Iris pigment epithelial cell (primary cell): ENCODE measurements around the gene MIAT.
"Not testable (repeated sequence)": the region's sequence is repeated elsewhere in the genome, so short reads cannot be mapped to it uniquely, and the experiment has no call there.

Source experiments
- DNase-seq: peaks from one replicate; pipeline ENCODE4 v3.0.0-alpha.2; 2011; ENCODE audit warnings: low read depth

Gene MIAT

GRCh38 chr22:26656891-26657851 is at the start of gene MIAT:
TSS of gene MIAT (plus strand) at chr22:26657588.
- DNase-seq: peak; percentile 54

GRCh38 chr22:26608129-26608528 is 49.3 kb upstream of the MIAT start:
- DNase-seq: no peak

DNA sequence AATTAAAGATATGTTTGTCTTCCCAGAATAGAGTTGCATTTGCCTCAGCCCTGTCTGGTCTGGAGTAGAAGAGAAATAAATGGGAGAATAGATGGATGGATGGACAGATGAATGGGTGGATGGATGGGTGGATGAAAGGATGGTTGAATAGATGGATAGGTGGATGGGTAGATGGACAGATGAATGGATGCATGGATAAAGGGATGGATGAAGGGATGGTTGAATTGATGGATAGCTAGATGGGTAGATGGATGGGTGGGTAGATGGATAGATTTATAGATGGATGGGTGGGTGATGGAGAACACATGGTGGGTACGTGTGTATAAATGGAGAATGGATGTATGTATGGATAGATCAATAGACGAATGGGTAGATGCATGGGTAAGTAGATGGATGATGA is 48.1 kb upstream of the MIAT start:
- DNase-seq: no peak

DNA sequence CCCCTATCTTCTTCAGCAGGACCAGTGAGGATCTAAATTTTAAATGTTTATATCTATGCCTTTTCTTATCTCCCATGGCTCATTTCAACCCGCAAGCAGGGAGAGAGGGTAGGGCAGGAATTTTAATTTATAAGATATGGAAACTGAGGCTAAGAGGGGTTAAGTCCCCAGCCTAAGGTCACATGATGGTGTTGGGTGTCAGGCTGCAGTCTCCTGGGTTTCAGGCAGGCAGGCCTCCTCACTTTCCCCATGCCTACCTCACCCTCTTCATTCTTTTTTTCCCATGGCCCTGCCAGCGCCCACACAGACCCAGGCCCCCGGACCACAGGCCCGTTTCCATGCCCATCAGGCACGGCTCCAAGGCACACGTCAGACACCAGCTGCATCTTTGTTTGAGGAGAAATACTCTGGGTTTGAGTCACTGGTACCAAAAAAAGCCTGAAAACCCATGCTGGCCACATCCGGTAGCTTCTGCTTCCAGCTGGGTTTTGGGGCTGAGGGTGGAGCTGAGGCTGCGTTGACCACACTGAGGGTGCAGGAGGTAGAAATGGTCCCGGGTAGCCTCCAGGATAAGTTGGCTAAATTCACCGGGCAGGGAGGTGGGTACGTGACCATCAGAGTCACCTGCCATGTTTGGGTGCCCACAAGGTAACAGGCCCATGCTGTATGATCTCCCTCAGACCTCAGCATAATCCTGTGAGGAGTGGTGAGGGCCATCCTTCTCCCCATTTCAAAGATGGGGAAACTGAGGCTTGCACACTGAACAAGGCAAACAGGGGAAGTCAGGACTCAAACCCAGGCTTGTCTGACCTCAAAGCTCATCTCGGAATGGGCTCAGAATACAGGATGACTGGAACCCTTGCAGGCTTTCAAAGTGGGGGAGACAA is 47.1 kb upstream of the MIAT start:
- peak; percentile 67 for DNase-seq

- no peak for DNase-seq
Measured at GRCh38 chr22:26610996-26611395, 46.4 kb upstream of the MIAT start.

DNA sequence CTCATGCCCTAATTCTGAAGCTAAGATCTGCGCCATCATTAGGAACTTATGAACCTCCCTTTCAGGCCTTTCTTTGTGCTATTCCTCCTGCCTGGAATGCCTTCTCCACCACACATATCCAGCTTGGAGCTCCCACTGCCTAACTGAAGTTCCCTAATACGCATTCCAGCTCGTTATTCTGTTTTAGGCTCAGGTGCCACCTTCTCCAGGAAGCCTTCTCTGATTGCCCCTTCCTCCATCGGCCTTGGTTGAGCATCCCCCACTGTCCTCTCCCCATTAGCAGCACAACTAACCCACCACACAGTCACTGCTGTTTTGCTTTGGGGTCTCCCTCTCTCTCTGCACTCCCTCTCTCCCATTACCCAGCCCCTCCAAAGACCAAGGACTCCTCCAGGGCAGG is 44.7 kb upstream of the MIAT start:
- DNase-seq: no peak

- DNase-seq: not testable (repeated sequence)
Measured at GRCh38 chr22:26613753-26614152, 43.6 kb upstream of the MIAT start.

DNA sequence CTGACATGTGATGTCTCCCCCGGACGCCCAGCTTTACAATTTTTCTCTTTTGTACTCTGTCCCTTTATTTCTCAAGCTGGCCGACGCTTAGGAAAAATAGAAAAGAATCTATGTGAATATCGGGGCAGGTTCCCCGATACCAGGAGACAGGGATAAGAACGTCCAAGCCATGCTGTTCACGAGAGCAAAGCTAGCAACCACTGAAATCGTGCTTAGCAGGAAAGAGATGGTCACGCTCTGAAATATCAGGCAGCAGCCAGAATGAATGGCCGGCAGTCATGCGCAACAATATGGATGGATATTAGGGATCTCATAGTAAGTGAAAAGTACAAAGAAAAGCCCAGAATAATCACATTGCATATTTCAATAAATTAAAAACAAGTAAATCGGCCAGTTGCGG is 43.1 kb upstream of the MIAT start:
- no peak for DNase-seq

DNA sequence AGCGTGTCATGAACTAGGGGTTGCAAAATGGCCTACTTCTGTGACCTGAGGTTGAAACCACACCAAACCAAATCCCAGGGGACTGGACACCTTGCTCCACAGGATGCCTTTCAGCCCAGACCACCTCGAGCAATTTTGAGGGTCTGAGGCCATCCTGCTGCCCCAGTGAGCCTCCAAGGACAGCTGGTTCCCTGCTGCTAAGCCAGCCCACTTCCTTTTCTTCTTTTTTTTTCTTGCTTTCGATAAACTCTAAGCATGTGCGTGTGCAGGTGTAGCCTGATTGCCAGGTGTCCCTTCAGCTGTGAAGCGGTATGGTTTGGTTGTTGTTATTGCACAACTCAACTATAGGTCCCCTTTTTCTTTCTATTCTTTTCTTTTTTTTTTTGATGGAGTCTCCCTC is 42.2 kb upstream of the MIAT start:
- DNase-seq: no peak

DNA sequence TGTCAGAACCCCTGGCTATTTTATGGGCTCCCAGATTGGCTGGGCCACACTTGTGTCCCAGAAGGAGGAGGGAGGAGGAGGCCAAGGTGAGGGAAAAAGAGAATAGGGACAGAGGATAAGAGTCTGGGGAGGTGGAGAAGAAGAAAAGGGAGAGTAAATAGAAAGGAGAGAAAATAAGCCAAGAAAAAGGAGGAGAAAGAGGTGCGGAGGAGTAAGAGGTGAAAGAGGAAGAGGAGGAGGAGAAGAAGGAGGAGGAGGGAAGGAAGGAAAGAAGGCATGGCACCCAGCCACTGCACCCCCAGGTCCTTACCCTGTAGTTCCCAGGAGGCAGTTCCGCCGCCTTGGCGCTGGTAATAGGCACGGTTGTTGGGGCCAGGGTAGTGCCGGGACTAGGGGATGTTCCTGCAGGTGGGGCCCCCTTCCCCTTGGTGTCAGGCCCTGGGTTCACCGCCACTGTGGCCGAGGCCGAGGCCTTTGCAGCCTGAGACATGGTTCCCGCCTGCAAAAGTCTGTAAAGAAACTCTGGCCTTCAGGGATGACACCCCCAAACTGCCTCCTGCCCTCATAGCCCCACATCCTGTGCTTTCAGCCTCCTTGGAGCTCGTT is 41.5 kb upstream of the MIAT start:
- DNase-seq: no peak

- DNase-seq: no peak
Measured at GRCh38 chr22:26616650-26617049, 40.7 kb upstream of the MIAT start.

DNA sequence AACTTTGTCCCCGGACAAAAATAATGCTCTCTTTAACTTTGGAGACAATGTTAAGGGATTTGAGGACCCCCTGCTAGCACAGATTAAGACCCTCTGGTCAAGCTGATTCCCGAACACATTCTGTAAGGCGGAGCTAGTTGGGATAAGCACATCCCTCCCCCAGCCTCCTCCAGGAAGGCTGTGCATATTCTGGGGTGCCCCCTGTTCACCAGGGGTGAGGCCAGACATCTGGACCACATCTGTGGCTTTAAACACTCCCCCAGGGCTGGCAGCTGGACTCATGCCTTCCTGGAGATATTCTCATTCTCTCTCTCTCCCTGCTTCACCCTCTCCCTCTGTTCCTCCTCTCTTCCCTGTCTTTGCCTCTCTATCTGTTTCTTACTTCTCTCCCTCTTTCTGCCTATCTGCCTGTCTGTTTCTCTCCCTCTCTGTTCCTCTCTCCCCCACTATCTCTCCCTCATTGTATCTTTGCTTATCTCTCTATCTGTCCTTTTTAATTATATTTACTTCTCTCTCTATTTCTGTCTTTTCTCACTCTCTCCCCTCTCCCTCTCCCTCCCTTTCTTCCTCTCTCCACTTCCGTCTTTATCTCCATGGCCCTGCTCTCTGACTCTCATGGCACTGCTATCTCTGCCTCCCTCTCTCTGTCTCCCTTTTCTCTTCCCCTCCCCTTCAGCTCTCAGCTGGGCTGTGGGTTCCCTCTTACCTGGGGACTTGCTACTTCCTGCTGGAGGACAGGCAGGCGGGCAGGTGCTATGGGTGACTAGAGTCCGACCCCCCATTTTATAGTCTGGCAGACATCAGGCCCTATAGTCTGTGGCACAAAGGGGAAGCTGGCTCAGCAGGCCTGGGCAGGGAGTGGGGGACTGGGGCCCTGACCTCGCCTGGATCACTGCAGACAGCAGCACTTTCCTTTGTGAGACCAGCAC is 39.9 kb upstream of the MIAT start, which contains the start of gene CRYBB1:
CRYBB1 (minus strand) TSS at position 757 of the 929 bp plus-strand sequence. CDS start 1,708 bp downstream, outside the sequence.
- DNase-seq: no peak

DNA sequence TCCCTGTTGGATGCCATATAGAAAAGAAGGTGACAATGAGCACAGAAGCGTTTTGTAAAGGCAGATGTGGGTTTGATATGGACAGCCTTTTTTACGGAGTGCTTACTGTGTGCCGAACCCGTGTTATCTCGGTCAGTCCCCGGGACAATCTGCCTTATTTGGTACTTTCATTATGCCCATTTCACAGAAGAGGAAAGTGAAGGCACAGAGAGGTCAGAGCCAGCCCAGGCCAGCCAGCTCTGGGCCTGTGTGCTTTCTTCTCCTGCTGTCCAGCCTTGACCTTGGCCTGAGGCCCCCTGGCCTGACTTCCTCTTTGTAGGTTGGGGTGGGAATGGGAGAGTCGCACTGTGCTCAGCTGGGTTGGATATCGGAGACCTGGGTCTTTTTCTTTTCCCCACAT is 38.9 kb upstream of the MIAT start:
- DNase-seq: no peak

GRCh38 chr22:26619510-26619909 is 37.9 kb upstream of the MIAT start:
- no peak for DNase-seq

GRCh38 chr22:26620197-26620596 is 37.2 kb upstream of the MIAT start:
- DNase-seq: no peak

- DNase-seq: no peak
Measured at GRCh38 chr22:26621663-26622062, 35.7 kb upstream of the MIAT start, which contains the start of gene CRYBA4. TSS of gene CRYBA4 (plus strand) at chr22:26621963. CDS start at chr22:26622597, 634 bp downstream.

GRCh38 chr22:26623984-26624383 is 33.4 kb upstream of the MIAT start:
- DNase-seq: no peak

- DNase-seq: no peak
Measured at GRCh38 chr22:26624803-26625202, 32.6 kb upstream of the MIAT start.

GRCh38 chr22:26629988-26630761 is 27.2 kb upstream of the MIAT start:
- DNase-seq: no peak

- DNase-seq: no peak
Measured at GRCh38 chr22:26631282-26631681, 26.1 kb upstream of the MIAT start.
